ENCODE measurements around the gene RP9. TPM values are rescaled to one million over a fixed set of nuclear protein-coding genes. Genes with fewer than 3 reads are reported as not detected.

RP9 gene
- total RNA-seq, 2 donors from 2014 or later = 15.0 to 18.0 TPM

- WGBS, 2 experiments (ENCODE audit: insufficient coverage in 1 of 2, insufficient read length in 1 of 2) = 0% methylated on average over 1 of the region's 1 CpG
- no peaks in the 10 kb centered on the region for H3K9me3 Mint-ChIP-seq
- peaks cover 4% of the 10 kb centered on the region for H3K4me1 ChIP-seq (ENCODE audit: control insufficient read depth, insufficient read depth, low read length)
- peaks cover 14% of the 10 kb centered on the region for H3K4me1 Mint-ChIP-seq
- peak; percentile 84 for TF ChIP-seq CTCF (conservative IDR thresholded peaks at IDR 0.05)
- H3K27ac ChIP-seq (ENCODE audit: low read depth, low read length) = no peak overlapping the region
- H3K4me3 Mint-ChIP-seq = no peak overlapping the region
- no peak overlapping the region for H3K9ac ChIP-seq (ENCODE audit: extremely low read depth, low read length, poor library complexity, severe bottlenecking)
- no peaks in the 10 kb centered on the region for H3K27me3 Mint-ChIP-seq (ENCODE audit: insufficient read depth)
- no peaks in the 10 kb centered on the region for H3K36me3 ChIP-seq (ENCODE audit: control insufficient read depth, insufficient read depth, low read length)
- H3K4me3 ChIP-seq (ENCODE audit: low read length) = peak overlapping the region; percentile 1
- no peak for DNase-seq
- H3K36me3 Mint-ChIP-seq (ENCODE audit: low read depth) = peaks cover 3% of the 10 kb centered on the region
- no peaks in the 10 kb centered on the region for H3K9me3 ChIP-seq (ENCODE audit: control insufficient read depth, low read length)
- H3K27me3 ChIP-seq (ENCODE audit: control insufficient read depth, insufficient read depth, low read length, poor library complexity, severe bottlenecking) = no peaks in the 10 kb centered on the region
- H3K27ac Mint-ChIP-seq = no peak overlapping the region
These were observed 58.5 kb downstream of the RP9 start for GRCh38 chr7:33050535-33051318.

GRCh38 chr7:33048704-33049103 lies 60.5 kb downstream of the RP9 start:
- Histone ChIP-seq H3K27ac (ENCODE audit: low read depth, low read length) (no peak overlapping the region), H3K9me3 (ENCODE audit: control insufficient read depth, low read length) (no peaks in the 10 kb centered on the region), H3K36me3 (ENCODE audit: control insufficient read depth, insufficient read depth, low read length) (no peaks in the 10 kb centered on the region), H3K9ac (ENCODE audit: extremely low read depth, low read length, poor library complexity, severe bottlenecking) (no peak overlapping the region), H3K4me1 (ENCODE audit: control insufficient read depth, insufficient read depth, low read length) (peaks cover 4% of the 10 kb centered on the region), H3K27me3 (ENCODE audit: control insufficient read depth, insufficient read depth, low read length, poor library complexity, severe bottlenecking) (no peaks in the 10 kb centered on the region), H3K4me3 (ENCODE audit: low read length) (no peak overlapping the region)
- Mint-ChIP-seq H3K4me1 (peaks cover 21% of the 10 kb centered on the region), H3K36me3 (ENCODE audit: low read depth) (no peaks in the 10 kb centered on the region), H3K27me3 (ENCODE audit: insufficient read depth) (no peaks in the 10 kb centered on the region), H3K4me3 (no peak overlapping the region), H3K27ac (no peak overlapping the region), H3K9me3 (no peaks in the 10 kb centered on the region)
- no peak for DNase-seq
- TF ChIP-seq CTCF (conservative IDR thresholded peaks at IDR 0.05) = no peak
- WGBS, 2 experiments (ENCODE audit: insufficient coverage in 1 of 2, insufficient read length in 1 of 2) = no CpG with 5 or more reads among the region's 1 CpG

- no peaks in the 10 kb centered on the region for H3K9me3 Mint-ChIP-seq
- H3K27ac Mint-ChIP-seq = no peak overlapping the region
- H3K27me3 Mint-ChIP-seq (ENCODE audit: insufficient read depth) = no peaks in the 10 kb centered on the region
- H3K4me3 ChIP-seq (ENCODE audit: low read length) = no peak overlapping the region
- H3K4me1 Mint-ChIP-seq = peaks cover 23% of the 10 kb centered on the region
- H3K9ac ChIP-seq (ENCODE audit: extremely low read depth, low read length, poor library complexity, severe bottlenecking) = no peak overlapping the region
- H3K4me1 ChIP-seq (ENCODE audit: control insufficient read depth, insufficient read depth, low read length) = peaks cover 4% of the 10 kb centered on the region
- no peaks in the 10 kb centered on the region for H3K27me3 ChIP-seq (ENCODE audit: control insufficient read depth, insufficient read depth, low read length, poor library complexity, severe bottlenecking)
- H3K9me3 ChIP-seq (ENCODE audit: control insufficient read depth, low read length) = no peaks in the 10 kb centered on the region
- H3K36me3 ChIP-seq (ENCODE audit: control insufficient read depth, insufficient read depth, low read length) = no peaks in the 10 kb centered on the region
- no peak for TF ChIP-seq CTCF (conservative IDR thresholded peaks at IDR 0.05)
- H3K4me3 Mint-ChIP-seq = no peak overlapping the region
- no peak overlapping the region for H3K27ac ChIP-seq (ENCODE audit: low read depth, low read length)
- 95 to 100% methylated on average over 1 to 3 of the region's 3 CpGs for WGBS, 2 experiments (ENCODE audit: insufficient coverage in 1 of 2, insufficient read length in 1 of 2)
- DNase-seq = no peak
- H3K36me3 Mint-ChIP-seq (ENCODE audit: low read depth) = no peaks in the 10 kb centered on the region
These were observed 60.9 kb downstream of the RP9 start for GRCh38 chr7:33048257-33048656.

Data from endodermal cell (in vitro differentiated cells).